Peyer's patch (tissue), 4 donors: ENCODE data around the gene RBM5.

Source experiments
- POLR2A ChIP-seq, 2 donors: fragments of 450-650 bp; IDR thresholded peaks; one replicate each; pipeline ENCODE4 v1.5.1; 2017; ENCODE audit warnings: antibody characterized with exemption in 2 of 2, mild to moderate bottlenecking in 2 of 2, moderate library complexity in 2 of 2
- TF ChIP-seq, protein P1 (sequence below), 6 experiments: fragments of 450-650 bp in 4 of 6; fragments of 200-600 bp in 2 of 6; sonication (generic) in 1 of 6; IDR thresholded peaks; one replicate each; pipeline ENCODE4 v1.5.1; 2017 to 2019; ENCODE audit warnings: antibody characterized with exemption in 6 of 6, mild to moderate bottlenecking in 3 of 6, moderate library complexity in 1 of 6

- TF ChIP-seq, protein P1, sequence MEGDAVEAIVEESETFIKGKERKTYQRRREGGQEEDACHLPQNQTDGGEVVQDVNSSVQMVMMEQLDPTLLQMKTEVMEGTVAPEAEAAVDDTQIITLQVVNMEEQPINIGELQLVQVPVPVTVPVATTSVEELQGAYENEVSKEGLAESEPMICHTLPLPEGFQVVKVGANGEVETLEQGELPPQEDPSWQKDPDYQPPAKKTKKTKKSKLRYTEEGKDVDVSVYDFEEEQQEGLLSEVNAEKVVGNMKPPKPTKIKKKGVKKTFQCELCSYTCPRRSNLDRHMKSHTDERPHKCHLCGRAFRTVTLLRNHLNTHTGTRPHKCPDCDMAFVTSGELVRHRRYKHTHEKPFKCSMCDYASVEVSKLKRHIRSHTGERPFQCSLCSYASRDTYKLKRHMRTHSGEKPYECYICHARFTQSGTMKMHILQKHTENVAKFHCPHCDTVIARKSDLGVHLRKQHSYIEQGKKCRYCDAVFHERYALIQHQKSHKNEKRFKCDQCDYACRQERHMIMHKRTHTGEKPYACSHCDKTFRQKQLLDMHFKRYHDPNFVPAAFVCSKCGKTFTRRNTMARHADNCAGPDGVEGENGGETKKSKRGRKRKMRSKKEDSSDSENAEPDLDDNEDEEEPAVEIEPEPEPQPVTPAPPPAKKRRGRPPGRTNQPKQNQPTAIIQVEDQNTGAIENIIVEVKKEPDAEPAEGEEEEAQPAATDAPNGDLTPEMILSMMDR (IDR thresholded peaks at IDR 0.05), result no peak
- no peak for TF ChIP-seq POLR2A (IDR thresholded peaks at IDR 0.05)
These were observed 49.8 kb downstream of the RBM5 start for GRCh38 chr3:50138266-50139200.
